Left forelimb (tissue), 1 donor: ENCODE measurements around the gene NEURL4.
A peak's percentile ranks its signal among the peaks of the same experiment; 100 is the strongest.

Experiments
- DNase-seq: peaks from one replicate; pipeline ENCODE4 v3.0.0-alpha.2; 2018; ENCODE audit warnings: low spot score

The NEURL4 gene

GRCh38 chr17:7323731-7324437, 5.3 kb downstream of the NEURL4 start:
- DNase-seq = no peak

DNA sequence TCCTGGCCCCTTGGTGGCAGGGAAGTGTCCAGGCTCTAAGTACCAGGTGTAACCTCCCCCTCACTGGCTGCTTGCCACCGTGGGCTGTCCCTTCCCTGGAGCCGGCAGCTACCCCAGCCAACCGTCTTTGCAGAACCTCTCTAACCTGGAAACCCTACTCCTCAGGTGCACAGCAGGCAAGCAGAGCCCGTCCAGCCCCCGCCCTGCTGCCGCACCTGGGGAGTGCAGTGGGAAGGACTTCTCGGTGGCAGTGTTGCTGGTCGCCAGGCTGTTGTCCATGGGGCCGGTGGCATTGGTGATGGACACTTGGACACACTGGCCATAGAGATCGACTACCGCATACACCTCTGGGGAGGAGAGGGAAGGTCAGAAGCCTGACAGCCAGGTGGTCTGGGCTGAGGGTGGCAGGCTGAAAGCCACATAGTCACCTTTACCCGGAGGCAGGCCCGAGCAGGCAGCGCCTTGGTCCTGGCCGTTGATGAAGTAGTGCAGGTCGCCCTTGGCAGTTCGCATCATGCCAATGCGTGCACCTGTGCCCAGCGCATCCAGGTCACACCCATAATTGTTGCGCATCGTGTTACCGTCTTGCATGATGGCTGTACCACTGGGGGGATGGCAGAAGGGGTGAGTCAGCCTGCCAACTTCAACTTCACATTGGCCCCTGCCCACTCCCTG, 6.5 kb downstream of the NEURL4 start:
- no peak for DNase-seq

- DNase-seq = no peak
These were observed 7.7 kb downstream of the NEURL4 start for GRCh38 chr17:7321466-7321865.

GRCh38 chr17:7318121-7318860, 10.8 kb downstream of the NEURL4 start:
- DNase-seq = no peak

GRCh38 chr17:7317161-7317803, 11.9 kb downstream of the NEURL4 start:
- no peak for DNase-seq

DNA sequence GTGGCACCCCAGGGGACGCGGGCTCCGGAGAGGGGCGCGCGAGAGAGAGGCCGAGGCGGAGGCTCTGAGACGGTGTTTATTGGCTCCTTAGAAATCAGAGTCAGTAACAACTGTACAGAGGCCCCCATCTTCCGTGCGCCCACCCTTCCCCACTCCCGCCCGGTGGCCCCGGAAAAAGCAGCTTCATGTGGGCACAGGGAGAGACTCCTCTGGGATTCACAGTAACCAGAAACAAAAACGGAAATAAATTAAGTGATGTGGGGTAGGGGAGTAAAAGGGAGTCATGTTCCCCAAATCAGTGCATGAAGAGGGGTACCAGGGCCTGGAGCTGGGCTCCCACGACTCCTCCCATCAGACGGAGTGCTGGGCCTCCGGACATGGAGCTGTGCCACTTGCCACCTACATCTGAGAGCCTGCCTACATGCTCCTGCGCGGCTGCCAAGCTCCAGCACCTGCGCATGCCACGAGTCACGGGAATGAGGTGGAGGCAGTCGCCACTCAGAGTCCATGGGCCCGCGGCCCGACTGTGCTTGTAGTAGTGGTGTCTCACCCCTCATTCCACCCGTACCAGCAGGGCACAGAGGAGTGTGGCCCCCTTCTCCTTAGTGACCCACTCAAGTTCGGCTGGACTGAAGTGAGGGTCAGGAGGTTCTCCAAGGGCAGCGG, 13.4 kb downstream of the NEURL4 start:
- DNase-seq = no peak

GRCh38 chr17:7314719-7315569, 14.2 kb downstream of the NEURL4 start, which contains the start of gene GPS2:
GPS2 (minus strand) TSS chr17:7315360; CDS start chr17:7315052, 308 bp downstream.
- DNase-seq = peak; percentile 97

- no peak for DNase-seq
These were observed 15.0 kb downstream of the NEURL4 start for GRCh38 chr17:7313890-7314718.

- DNase-seq = no peak
These were observed 15.8 kb downstream of the NEURL4 start for GRCh38 chr17:7313088-7313889.

- no peak for DNase-seq
These were observed 16.6 kb downstream of the NEURL4 start for GRCh38 chr17:7312432-7313087.

DNA sequence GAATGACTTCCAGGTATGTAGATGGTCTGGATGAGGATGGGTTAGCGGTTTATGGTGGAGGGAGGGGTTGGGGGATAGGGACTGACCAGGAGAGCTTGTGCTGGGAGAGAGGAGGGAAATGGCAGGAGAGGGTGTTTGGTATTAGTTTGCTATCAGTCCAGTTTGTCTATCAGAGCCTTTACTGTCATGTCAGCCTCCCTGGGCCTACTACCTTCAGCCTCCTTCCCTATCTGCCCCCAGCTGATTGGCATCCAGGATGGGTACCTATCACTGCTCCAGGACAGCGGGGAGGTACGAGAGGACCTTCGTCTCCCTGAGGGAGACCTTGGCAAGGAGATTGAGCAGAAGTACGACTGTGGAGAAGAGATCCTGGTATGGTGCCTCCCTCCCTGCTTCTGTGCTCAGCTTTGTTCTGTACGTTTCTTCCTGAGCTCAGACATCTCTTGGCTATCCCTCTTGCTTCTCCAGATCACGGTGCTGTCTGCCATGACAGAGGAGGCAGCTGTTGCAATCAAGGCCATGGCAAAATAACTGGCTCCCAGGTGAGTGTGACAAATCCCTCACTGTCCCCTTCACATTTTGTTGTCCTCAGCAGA, 17.9 kb downstream of the NEURL4 start:
- no peak for DNase-seq

GRCh38 chr17:7309628-7310027, 19.5 kb downstream of the NEURL4 start:
- no peak for DNase-seq

- peak; percentile 79 for DNase-seq
These were observed 20.3 kb downstream of the NEURL4 start for GRCh38 chr17:7308625-7309433.

GRCh38 chr17:7307686-7308624, 21.2 kb downstream of the NEURL4 start:
- DNase-seq = no peak

GRCh38 chr17:7306911-7307685, 22.0 kb downstream of the NEURL4 start, which contains the start of gene EIF5A:
EIF5A (plus strand) TSS chr17:7307628; CDS start chr17:7309636, 2,008 bp downstream.
- DNase-seq = peak; percentile 100
